ENCODE data around the gene GRIK4.

Gene GRIK4

DNA sequence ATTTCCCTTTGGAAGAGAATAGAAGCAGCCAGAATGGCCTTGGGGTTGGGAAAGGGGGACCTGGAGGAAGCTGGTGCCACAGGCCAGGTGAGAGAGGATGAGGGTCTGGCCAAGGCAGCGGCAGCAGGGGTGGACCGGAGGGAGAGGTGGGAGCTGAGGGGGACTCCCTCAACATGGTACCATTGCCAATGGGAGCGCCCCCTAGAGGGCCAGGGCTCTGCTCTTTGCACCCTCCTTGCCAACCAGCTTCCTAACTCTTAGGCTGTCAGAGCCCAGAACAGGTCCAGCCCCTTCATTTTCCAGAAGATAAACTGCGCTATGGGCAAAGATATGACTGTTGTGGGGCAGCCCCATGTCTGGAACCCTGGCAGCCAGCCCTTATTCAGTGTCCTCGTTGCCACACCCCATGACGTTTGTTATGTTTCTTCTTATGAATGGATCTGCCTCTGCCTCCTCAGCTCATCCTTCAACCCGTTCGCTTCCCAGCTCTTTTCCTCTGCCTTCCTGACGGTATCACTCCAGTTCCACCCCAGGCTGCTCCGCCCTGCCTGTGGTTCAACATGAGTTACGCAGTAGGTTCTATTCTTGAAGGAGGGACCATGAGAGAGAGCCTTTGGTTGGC is 185.2 kb downstream of the GRIK4 start:
- no peaks in the 10 kb centered on the region for H3K36me3 ChIP-seq (ENCODE audit: control insufficient read depth, insufficient read depth, low read length)
- H3K9ac ChIP-seq (ENCODE audit: low read length) = no peak overlapping the region
- no peak overlapping the region for H3K4me3 ChIP-seq (ENCODE audit: low read length)
- no peaks in the 10 kb centered on the region for H3K27me3 ChIP-seq (ENCODE audit: control insufficient read depth, insufficient read depth, low read length)
- H3K27ac ChIP-seq (ENCODE audit: low read depth, low read length) = no peak overlapping the region
- no peaks in the 10 kb centered on the region for H3K4me1 ChIP-seq (ENCODE audit: control insufficient read depth, insufficient read depth, low read length)

DNA sequence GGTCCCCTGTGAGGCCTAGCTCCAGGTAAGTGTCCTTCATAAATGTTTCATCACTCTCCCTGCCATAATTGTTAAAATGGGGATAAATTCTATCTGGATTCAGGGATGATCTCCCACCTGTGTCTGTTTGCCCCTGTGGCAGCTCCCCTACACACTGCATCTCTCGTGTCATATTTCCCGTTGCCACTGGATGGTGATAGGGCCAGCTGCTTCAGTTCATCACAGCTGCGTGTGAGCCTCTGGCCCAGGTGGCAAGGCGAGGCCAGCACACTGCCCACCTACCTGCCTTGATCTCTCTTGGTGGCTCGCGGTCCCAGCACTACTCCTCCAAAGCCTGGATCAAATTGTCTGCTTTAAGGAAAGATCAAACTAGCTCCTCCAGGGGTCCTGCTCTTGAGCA is 187.4 kb downstream of the GRIK4 start:
- Histone ChIP-seq H3K4me1 (ENCODE audit: control insufficient read depth, insufficient read depth, low read length) (no peaks in the 10 kb centered on the region), H3K27me3 (ENCODE audit: control insufficient read depth, insufficient read depth, low read length) (no peaks in the 10 kb centered on the region), H3K27ac (ENCODE audit: low read depth, low read length) (no peak overlapping the region), H3K36me3 (ENCODE audit: control insufficient read depth, insufficient read depth, low read length) (no peaks in the 10 kb centered on the region), H3K9ac (ENCODE audit: low read length) (no peak overlapping the region), H3K4me3 (ENCODE audit: low read length) (no peak overlapping the region)

DNA sequence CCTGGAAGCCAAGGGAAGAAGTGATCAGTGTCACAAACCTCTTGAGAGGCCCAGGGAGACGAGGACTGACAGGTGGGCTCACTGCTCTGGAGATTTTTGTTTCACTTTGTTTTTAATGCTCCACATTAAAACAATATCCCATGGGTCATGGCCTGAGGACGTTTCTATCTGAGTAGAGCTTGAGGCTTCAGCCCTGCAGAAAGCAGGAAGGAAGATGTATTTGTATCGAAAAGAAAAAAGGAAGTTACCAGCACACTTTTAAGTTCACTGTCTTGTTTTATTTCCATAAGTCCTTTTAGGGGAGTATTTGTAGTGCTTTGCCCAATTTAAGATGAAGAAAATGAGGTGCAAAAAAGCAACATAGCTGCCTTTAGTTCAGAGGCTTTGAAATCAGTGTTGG is 191.1 kb downstream of the GRIK4 start:
- no peaks in the 10 kb centered on the region for H3K36me3 ChIP-seq (ENCODE audit: control insufficient read depth, insufficient read depth, low read length)
- H3K27ac ChIP-seq (ENCODE audit: low read depth, low read length) = no peak overlapping the region
- H3K9ac ChIP-seq (ENCODE audit: low read length) = no peak overlapping the region
- H3K4me1 ChIP-seq (ENCODE audit: control insufficient read depth, insufficient read depth, low read length) = no peaks in the 10 kb centered on the region
- H3K27me3 ChIP-seq (ENCODE audit: control insufficient read depth, insufficient read depth, low read length) = no peaks in the 10 kb centered on the region
- H3K4me3 ChIP-seq (ENCODE audit: low read length) = no peak overlapping the region

DNA sequence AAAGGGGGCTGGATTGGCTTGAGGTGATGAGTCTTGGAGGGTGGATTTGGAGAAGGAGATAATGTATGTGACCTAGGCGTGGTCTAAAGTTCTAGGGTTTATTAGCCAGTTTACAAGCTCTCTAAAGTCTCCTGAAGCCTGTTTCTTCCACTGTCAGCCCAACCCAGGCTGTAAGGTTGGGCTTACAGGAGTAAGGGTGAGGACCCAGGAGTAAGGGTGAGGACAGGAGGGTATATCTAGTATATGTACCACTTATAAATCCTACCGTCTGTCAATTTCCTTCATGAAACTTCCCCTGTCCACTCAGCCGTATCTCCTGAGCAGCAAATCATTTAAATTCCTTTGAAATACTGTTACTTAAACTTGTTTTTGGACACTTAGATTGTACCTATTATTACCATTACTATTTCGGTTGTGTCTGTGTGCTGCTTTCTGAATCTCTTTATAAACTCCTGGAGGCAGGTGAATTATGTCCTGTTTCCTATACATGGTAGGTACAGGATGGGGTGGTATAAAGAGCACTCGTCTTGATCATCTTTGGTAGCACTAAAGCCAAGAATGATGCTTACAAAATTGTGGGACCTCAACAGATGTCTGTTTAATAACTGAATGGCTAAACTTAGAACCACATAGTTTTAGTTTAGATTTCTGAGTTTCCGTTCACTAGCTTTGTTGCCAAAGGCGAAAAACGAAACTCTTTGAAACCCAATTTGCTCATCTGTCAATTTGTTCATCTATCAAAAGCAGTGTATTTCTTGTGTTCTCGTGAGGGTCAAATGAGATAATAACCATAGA is 192.0 kb downstream of the GRIK4 start:
- H3K27ac ChIP-seq (ENCODE audit: low read depth, low read length) = no peak overlapping the region
- H3K27me3 ChIP-seq (ENCODE audit: control insufficient read depth, insufficient read depth, low read length) = no peaks in the 10 kb centered on the region
- no peaks in the 10 kb centered on the region for H3K4me1 ChIP-seq (ENCODE audit: control insufficient read depth, insufficient read depth, low read length)
- no peaks in the 10 kb centered on the region for H3K36me3 ChIP-seq (ENCODE audit: control insufficient read depth, insufficient read depth, low read length)
- no peak overlapping the region for H3K4me3 ChIP-seq (ENCODE audit: low read length)
- no peak overlapping the region for H3K9ac ChIP-seq (ENCODE audit: low read length)

DNA sequence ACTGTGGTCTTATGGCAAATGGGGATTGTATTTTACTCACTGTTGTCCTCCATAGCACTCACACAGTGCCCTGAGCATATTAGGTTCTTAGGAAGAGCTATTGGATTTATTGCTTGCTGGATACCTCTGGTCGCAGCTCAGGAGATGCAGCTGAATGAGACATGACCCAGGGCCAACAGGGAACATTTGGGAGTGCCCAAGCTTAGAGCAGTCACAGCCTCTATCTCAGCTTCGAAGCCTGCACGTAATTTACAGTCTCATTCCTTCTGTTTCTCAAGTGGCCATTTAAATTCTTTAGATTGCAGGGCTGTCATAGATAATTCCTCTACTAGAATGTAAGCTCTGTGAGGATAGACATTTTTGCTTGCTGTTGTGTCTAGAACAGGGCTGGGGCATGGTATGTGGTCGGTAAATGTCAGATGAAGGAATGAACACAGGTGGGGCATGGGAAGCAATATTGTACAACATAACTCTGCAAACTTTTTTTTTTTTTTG is 192.8 kb downstream of the GRIK4 start:
- Histone ChIP-seq H3K27ac (ENCODE audit: low read depth, low read length) (no peak overlapping the region), H3K4me3 (ENCODE audit: low read length) (no peak overlapping the region), H3K36me3 (ENCODE audit: control insufficient read depth, insufficient read depth, low read length) (no peaks in the 10 kb centered on the region), H3K9ac (ENCODE audit: low read length) (no peak overlapping the region), H3K27me3 (ENCODE audit: control insufficient read depth, insufficient read depth, low read length) (no peaks in the 10 kb centered on the region), H3K4me1 (ENCODE audit: control insufficient read depth, insufficient read depth, low read length) (no peaks in the 10 kb centered on the region)

DNA sequence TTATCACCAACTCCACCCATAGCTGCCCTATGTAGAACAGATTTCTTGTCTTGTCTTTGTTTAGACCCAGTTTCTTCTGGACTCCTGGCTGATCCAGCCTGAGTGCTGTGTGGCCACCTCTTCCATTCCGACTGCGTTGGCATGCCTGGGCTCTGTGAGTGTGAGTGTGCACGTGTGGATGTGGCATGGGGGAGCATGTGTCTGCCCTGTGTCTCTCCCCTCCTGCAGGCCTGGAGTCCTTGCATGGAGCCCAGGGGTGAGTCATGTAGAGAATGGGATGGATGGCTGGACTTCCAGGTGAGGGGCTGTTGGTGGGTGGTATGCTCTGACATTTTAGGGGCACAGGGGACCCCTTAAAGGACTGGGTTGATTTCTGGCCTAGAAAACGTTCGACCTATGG is 194.7 kb downstream of the GRIK4 start:
- Histone ChIP-seq H3K4me1 (ENCODE audit: control insufficient read depth, insufficient read depth, low read length) (peaks cover 9% of the 10 kb centered on the region), H3K9ac (ENCODE audit: low read length) (no peak overlapping the region), H3K27me3 (ENCODE audit: control insufficient read depth, insufficient read depth, low read length) (no peaks in the 10 kb centered on the region), H3K36me3 (ENCODE audit: control insufficient read depth, insufficient read depth, low read length) (no peaks in the 10 kb centered on the region), H3K4me3 (ENCODE audit: low read length) (no peak overlapping the region), H3K27ac (ENCODE audit: low read depth, low read length) (no peak overlapping the region)

DNA sequence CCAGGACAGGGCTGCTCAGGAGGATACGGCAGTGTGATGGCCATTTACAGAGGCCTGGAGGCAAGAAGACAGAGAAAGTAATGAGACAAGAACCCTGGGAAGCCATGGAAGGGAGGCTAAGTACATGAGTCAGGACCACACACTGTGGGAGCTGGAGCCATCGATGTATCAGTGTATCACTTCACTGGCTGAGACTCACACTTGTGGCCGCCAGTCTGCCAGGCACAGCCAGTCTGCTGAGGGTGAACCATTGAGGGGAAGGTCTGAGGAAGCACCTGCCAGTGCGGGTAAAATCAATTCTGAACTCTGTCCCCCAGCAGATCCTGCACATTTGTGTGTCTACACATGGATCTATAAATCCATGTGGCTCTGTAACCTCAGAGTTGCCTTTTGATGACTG is 195.6 kb downstream of the GRIK4 start:
- H3K36me3 ChIP-seq (ENCODE audit: control insufficient read depth, insufficient read depth, low read length) = no peaks in the 10 kb centered on the region
- H3K27me3 ChIP-seq (ENCODE audit: control insufficient read depth, insufficient read depth, low read length) = no peaks in the 10 kb centered on the region
- H3K4me3 ChIP-seq (ENCODE audit: low read length) = no peak overlapping the region
- peaks cover 9% of the 10 kb centered on the region for H3K4me1 ChIP-seq (ENCODE audit: control insufficient read depth, insufficient read depth, low read length)
- no peak overlapping the region for H3K27ac ChIP-seq (ENCODE audit: low read depth, low read length)
- H3K9ac ChIP-seq (ENCODE audit: low read length) = no peak overlapping the region

DNA sequence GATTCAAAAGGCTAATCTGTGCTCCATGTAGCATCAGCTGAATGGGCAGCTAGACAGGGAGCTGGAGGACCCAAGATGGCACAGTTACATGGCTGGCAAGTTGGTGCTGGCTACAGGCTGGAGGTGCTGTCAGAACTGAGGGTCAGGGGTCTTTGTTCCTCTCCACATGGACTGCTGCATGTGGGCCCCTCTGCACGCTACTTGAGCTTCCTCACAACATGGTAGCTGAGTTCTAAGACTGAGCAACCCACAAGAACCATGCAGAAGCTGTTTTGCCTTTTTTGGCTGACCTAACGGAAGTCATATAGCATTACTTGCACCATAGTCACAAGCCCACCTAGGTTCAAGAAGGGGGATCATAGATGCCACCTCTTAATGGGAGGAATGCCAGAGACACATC is 196.1 kb downstream of the GRIK4 start:
- no peak overlapping the region for H3K9ac ChIP-seq (ENCODE audit: low read length)
- no peaks in the 10 kb centered on the region for H3K27me3 ChIP-seq (ENCODE audit: control insufficient read depth, insufficient read depth, low read length)
- H3K27ac ChIP-seq (ENCODE audit: low read depth, low read length) = no peak overlapping the region
- H3K4me1 ChIP-seq (ENCODE audit: control insufficient read depth, insufficient read depth, low read length) = peaks cover 9% of the 10 kb centered on the region
- no peaks in the 10 kb centered on the region for H3K36me3 ChIP-seq (ENCODE audit: control insufficient read depth, insufficient read depth, low read length)
- no peak overlapping the region for H3K4me3 ChIP-seq (ENCODE audit: low read length)

DNA sequence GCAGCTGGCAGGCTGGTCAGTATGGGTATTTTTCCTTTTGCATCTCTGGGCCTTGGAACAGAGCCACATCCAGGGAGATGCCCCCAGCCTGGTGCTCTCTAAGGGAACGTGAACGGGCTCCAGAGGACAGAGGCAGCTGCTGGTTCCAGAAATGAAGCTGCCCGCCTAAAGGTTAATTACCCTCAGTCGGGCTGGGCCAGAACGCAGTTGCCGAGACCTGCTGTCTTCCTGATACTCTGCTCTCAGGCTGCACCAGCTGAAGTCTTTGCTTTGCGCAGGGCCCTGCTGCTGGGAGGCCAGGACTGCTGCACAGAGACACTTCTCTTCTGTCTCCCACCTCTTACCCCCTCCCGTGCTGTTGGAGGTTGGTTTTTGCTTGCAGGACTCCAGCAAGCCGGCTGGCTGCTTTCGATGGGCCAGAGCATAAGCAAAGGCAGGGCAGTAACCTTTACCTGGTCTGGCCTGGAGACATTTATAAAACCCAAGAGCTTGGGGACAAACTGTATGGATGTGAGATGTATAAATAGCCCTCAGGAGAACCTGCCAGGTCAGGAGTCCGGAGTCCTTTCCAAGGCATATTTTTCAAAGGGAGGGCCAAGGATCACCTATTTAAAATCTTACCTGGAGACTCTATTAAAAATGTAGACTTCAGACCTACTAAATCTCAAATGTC is 197.1 kb downstream of the GRIK4 start:
- Histone ChIP-seq H3K9ac (ENCODE audit: low read length) (no peak overlapping the region), H3K27me3 (ENCODE audit: control insufficient read depth, insufficient read depth, low read length) (no peaks in the 10 kb centered on the region), H3K4me1 (ENCODE audit: control insufficient read depth, insufficient read depth, low read length) (peaks cover 9% of the 10 kb centered on the region), H3K4me3 (ENCODE audit: low read length) (no peak overlapping the region), H3K27ac (ENCODE audit: low read depth, low read length) (no peak overlapping the region), H3K36me3 (ENCODE audit: control insufficient read depth, insufficient read depth, low read length) (no peaks in the 10 kb centered on the region)

DNA sequence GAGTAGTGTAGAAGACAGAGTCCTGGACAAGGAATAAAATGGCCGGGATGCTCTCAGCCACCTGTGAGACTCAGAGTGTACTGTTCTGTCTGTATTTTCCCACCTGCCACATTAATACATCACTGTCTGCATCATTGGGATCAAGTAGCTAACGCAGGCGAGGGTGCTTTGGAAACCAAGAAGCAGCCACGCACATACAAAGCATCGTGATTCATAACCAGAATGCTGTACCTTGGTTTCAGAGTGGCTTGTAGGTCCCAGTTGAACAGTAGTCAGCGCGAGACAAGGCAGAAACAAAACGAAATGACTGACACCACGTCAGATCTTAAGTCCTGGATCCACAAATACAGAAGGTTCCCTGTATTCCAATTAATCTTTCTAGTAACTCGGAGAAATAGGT is 198.3 kb downstream of the GRIK4 start:
- no peak overlapping the region for H3K4me3 ChIP-seq (ENCODE audit: low read length)
- no peaks in the 10 kb centered on the region for H3K27me3 ChIP-seq (ENCODE audit: control insufficient read depth, insufficient read depth, low read length)
- no peak overlapping the region for H3K27ac ChIP-seq (ENCODE audit: low read depth, low read length)
- H3K9ac ChIP-seq (ENCODE audit: low read length) = no peak overlapping the region
- no peaks in the 10 kb centered on the region for H3K36me3 ChIP-seq (ENCODE audit: control insufficient read depth, insufficient read depth, low read length)
- peaks cover 9% of the 10 kb centered on the region for H3K4me1 ChIP-seq (ENCODE audit: control insufficient read depth, insufficient read depth, low read length)

DNA sequence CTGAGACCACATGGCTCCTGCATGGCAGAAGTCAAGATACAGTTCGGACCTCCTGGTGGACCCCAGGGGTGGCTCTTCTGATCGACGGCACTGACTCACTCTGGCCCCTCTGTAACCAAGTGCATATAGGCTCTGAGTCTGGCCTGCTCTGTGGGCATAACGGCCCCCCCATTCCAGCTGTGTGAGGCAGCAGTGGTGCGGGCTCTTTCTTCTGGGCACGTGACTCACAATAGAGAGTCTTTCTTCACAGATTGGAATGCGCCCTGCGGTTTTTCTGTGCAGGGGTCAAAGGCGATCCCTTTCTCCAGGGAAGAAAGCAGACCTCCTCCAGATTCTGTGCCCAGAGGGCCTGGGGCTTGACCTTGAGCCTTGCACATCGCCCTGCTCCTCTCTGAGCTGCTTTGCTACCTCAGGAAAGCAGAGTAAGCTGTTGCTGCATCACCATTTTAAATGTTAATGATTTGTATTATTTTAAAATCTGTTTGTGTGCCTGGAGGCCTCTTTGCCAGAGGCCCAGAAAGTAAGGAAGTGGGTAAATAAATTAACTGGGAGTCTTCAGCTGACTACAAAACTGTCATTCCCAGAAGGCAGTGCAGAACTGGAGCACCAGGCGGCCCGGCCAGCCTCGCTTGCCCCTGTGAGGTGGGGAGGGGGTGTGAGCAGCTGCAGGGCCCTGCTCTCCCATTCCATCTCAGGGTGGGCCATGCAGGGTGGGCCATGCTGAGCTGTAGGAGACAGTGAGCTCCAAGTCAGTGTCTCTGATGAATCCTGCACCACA is 199.0 kb downstream of the GRIK4 start:
- no peak overlapping the region for H3K4me3 ChIP-seq (ENCODE audit: low read length)
- no peaks in the 10 kb centered on the region for H3K36me3 ChIP-seq (ENCODE audit: control insufficient read depth, insufficient read depth, low read length)
- peaks cover 9% of the 10 kb centered on the region for H3K4me1 ChIP-seq (ENCODE audit: control insufficient read depth, insufficient read depth, low read length)
- no peaks in the 10 kb centered on the region for H3K27me3 ChIP-seq (ENCODE audit: control insufficient read depth, insufficient read depth, low read length)
- peak overlapping the region; percentile 1 for H3K27ac ChIP-seq (ENCODE audit: low read depth, low read length)
- H3K9ac ChIP-seq (ENCODE audit: low read length) = no peak overlapping the region

DNA sequence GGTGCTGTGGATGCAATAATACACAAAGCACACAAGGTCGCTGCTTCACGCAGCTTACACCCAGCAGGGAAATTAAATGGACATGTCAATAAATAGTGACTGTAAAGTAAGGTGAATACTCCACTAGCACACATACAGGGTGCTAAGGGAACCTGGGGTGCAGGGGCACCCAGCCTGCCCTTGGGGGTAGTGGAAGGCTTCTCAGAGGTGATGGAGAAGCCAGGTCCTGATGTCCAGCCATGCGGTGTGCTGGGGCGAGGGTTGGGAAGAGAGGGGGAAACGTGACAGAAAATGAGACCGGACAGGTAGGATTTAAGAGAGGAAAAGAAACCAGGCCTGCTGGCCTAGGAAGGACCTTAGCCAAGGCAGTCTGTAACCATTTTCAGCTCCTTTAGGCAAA is 200.5 kb downstream of the GRIK4 start:
- Histone ChIP-seq H3K27ac (ENCODE audit: low read depth, low read length) (no peak overlapping the region), H3K36me3 (ENCODE audit: control insufficient read depth, insufficient read depth, low read length) (no peaks in the 10 kb centered on the region), H3K4me1 (ENCODE audit: control insufficient read depth, insufficient read depth, low read length) (peaks cover 9% of the 10 kb centered on the region), H3K27me3 (ENCODE audit: control insufficient read depth, insufficient read depth, low read length) (no peaks in the 10 kb centered on the region), H3K4me3 (ENCODE audit: low read length) (no peak overlapping the region), H3K9ac (ENCODE audit: low read length) (no peak overlapping the region)
